GM12892 (cell line): ENCODE measurements around the gene SLC22A3.

Experiments
- POLR2A ChIP-seq: IDR thresholded peaks from 2 replicates; pipeline ENCODE4 v1.6.1; 2011; ENCODE audit warnings: low read depth, low read length, control low read depth
- TAF1 ChIP-seq: IDR thresholded peaks from 2 replicates; pipeline ENCODE4 v1.6.1; 2011; ENCODE audit warnings: low read depth, mild to moderate bottlenecking, control low read depth, low read length, borderline replicate concordance

- no peak for TF ChIP-seq TAF1
- TF ChIP-seq POLR2A, result no peak
Observed at GRCh38 chr6:160462551-160463109, 114.5 kb downstream of the SLC22A3 start.
